ENCODE results near the gene ST8SIA6.

DNA sequence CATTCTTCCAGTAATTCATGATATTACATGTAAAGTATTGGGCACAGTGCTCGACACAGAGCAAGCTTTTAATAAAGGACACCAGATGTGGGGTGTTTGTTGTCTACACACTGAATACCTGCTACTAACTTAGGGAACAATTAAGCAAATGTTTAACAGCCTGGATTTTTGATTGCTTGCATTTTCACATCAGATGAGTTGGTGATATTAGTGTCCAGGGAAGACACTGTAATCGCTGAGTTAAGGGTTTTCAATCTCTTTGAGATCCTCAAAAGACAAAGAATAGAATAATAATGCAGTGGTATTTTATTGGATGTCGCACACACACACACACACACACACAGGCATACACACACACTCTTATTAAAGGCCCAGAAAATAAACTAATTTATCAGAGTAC is 147.3 kb downstream of the ST8SIA6 start:
- no peak for TF ChIP-seq ZNF274 (IDR thresholded peaks at IDR 0.05; ENCODE audit: borderline replicate concordance, extremely low read depth, low read length)
- TF ChIP-seq EZH2 (IDR thresholded peaks at IDR 0.05; ENCODE audit: low read depth, low read length, severe bottlenecking) = no peak
- no peak for TF ChIP-seq NRF1 (IDR thresholded peaks at IDR 0.05; ENCODE audit: low read depth, low read length)
- no peak for TF ChIP-seq POLR2A (IDR thresholded peaks at IDR 0.05; ENCODE audit: control extremely low read depth in 1 of 2, low read depth in 2 of 2, low read length in 2 of 2)
- TF ChIP-seq, protein P1, sequence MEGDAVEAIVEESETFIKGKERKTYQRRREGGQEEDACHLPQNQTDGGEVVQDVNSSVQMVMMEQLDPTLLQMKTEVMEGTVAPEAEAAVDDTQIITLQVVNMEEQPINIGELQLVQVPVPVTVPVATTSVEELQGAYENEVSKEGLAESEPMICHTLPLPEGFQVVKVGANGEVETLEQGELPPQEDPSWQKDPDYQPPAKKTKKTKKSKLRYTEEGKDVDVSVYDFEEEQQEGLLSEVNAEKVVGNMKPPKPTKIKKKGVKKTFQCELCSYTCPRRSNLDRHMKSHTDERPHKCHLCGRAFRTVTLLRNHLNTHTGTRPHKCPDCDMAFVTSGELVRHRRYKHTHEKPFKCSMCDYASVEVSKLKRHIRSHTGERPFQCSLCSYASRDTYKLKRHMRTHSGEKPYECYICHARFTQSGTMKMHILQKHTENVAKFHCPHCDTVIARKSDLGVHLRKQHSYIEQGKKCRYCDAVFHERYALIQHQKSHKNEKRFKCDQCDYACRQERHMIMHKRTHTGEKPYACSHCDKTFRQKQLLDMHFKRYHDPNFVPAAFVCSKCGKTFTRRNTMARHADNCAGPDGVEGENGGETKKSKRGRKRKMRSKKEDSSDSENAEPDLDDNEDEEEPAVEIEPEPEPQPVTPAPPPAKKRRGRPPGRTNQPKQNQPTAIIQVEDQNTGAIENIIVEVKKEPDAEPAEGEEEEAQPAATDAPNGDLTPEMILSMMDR (IDR thresholded peaks at IDR 0.05; ENCODE audit: control extremely low read depth in 1 of 3, insufficient read depth in 1 of 3, low read depth in 1 of 3, low read length in 3 of 3) = no peak
- TF ChIP-seq, protein P2, sequence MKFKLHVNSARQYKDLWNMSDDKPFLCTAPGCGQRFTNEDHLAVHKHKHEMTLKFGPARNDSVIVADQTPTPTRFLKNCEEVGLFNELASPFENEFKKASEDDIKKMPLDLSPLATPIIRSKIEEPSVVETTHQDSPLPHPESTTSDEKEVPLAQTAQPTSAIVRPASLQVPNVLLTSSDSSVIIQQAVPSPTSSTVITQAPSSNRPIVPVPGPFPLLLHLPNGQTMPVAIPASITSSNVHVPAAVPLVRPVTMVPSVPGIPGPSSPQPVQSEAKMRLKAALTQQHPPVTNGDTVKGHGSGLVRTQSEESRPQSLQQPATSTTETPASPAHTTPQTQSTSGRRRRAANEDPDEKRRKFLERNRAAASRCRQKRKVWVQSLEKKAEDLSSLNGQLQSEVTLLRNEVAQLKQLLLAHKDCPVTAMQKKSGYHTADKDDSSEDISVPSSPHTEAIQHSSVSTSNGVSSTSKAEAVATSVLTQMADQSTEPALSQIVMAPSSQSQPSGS (IDR thresholded peaks at IDR 0.05; ENCODE audit: low read length) = no peak
- no peak for TF ChIP-seq KDM1A (IDR thresholded peaks at IDR 0.05; ENCODE audit: borderline replicate concordance, low read length)
- TF ChIP-seq PHF8 (conservative IDR thresholded peaks at IDR 0.05; ENCODE audit: low read depth, low read length) = no peak
- no peak for TF ChIP-seq RAD21 (IDR thresholded peaks at IDR 0.05 in 1 of 2, conservative IDR thresholded peaks at IDR 0.05 in 1 of 2; ENCODE audit: low read depth in 2 of 2, low read length in 2 of 2)

Measured in H1 (cell line).